GM12874 (cell line): ENCODE results near the gene AIFM3.

Experiments used
- TF ChIP-seq, protein P1 (sequence below): IDR thresholded peaks from 2 replicates; pipeline ENCODE4 v1.5.1; 2011; ENCODE audit warnings: low read depth, mild to moderate bottlenecking, control low read depth, low read length, moderate library complexity; ENCODE audit not compliant: insufficient read depth

Gene AIFM3

DNA sequence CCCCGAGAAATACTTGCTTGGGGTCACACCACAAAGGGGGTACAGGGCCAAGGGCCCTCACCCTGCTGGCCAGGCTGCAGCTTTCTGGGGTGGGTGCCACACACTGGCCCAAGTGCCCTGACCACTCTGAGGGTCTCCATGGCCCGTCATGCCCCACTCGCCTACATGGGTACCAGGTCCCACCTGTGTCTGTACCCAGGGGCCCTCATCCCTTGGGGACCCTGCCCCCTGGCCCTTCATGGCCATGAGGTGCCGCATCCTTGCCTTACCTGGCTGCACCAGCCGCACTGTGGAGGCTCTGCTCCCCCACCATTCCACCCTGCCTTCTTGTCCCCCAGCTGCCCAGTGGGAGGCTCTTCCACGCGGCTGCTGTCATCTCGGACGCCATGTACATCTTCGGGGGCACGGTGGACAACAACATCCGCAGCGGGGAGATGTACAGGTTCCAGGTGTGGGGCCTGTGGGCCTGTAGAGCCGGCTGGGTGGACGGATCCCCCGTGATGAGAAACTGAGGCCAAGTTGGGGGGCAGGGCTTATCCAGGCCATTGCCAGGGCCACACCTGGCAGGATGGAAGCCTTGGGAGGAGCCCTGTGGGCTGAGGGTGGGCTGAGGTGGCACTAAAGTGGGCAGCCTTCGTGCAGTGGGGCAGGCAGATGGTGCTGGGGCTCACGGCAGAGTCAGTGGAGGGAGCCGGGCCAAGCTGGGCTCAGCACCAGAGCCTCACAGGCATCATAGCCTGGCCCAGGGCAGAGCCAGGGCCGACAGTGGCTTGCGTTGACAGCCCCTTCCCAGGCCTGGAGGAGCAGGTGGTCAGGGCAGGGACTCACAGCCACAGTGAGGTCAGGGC is 25.6 kb downstream of the AIFM3 start:
- TF ChIP-seq, protein P1, sequence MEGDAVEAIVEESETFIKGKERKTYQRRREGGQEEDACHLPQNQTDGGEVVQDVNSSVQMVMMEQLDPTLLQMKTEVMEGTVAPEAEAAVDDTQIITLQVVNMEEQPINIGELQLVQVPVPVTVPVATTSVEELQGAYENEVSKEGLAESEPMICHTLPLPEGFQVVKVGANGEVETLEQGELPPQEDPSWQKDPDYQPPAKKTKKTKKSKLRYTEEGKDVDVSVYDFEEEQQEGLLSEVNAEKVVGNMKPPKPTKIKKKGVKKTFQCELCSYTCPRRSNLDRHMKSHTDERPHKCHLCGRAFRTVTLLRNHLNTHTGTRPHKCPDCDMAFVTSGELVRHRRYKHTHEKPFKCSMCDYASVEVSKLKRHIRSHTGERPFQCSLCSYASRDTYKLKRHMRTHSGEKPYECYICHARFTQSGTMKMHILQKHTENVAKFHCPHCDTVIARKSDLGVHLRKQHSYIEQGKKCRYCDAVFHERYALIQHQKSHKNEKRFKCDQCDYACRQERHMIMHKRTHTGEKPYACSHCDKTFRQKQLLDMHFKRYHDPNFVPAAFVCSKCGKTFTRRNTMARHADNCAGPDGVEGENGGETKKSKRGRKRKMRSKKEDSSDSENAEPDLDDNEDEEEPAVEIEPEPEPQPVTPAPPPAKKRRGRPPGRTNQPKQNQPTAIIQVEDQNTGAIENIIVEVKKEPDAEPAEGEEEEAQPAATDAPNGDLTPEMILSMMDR = no peak

GRCh38 chr22:20993304-20994127 is 26.5 kb downstream of the AIFM3 start:
- TF ChIP-seq, protein P1 = no peak

GRCh38 chr22:20994128-20994901 is 27.3 kb downstream of the AIFM3 start:
- TF ChIP-seq, protein P1 = no peak

DNA sequence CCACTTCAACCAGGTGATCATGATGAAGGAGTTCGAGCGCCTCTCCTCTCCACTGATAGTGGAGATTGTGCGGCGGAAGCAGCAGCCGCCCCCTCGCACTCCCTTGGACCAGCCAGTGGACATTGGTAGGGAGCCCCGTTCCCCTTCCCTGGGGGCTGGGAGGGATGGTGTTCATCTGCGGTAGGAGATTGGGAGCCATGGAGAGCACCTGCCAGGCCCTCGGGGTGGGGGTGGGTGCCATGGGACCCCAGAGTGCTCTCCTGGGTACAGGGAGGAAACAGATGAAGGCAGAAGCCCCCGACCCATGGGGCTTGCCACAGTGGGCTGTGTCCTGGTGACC is 27.8 kb downstream of the AIFM3 start:
- TF ChIP-seq, protein P1 = no peak

DNA sequence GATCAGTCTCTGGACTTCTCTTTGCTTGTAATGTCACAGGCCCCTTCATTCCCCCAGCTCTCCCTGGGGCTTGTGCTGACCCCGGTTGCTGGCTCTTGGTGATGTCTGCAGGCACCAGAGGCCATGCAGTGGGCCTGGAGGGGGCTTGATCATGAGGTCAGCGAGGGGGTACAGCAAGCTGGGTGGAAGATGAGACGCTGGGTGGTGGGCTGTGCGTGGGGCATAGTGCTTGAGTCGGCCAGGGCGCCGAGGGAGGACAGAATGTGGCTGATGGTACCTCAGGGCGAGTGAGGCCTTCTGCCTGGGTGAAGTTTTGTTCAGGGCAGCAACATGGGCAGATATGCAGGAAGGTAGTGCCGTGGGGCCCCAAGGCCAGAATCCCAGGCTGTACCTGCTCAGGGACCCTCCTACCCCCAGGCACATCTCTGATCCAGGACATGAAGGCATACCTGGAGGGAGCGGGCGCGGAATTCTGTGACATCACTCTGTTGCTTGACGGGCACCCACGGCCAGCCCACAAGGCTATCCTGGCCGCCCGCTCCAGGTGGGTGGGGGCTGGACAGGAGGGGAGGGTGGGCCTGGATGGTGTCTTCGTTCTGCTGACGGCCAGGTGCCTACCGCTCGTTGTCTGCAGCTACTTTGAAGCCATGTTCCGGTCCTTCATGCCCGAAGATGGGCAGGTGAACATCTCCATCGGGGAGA is 28.4 kb downstream of the AIFM3 start:
- TF ChIP-seq, protein P1 = no peak

DNA sequence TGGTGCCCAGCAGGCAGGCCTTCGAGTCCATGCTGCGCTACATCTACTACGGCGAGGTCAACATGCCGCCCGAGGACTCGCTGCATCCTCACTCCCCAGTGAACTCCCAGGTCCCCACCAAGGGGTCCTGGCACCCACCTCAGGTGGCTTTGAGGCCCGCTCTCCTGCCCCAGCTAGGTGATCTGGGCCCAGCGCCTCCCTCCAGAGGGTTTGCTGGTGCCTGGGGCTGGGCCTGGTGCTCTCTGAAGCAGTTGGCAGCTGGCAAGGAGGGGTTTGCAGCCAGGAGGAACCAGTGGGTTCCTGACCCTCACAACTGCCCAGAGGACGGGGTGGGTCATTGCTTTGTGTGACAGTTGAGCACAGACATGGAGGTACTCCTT is 29.0 kb downstream of the AIFM3 start:
- TF ChIP-seq, protein P1 = no peak
